Uterus (tissue), 2 donors: Measurements from ENCODE around the gene CDKAL1.

Experiments used
- CTCF ChIP-seq, 4 experiments: fragments of 200-600 bp in 2 of 4; fragments of 450-650 bp in 2 of 4; sonication (generic) in 2 of 4; IDR thresholded peaks; one replicate each; pipeline ENCODE4 v1.5.1; 2016 to 2019; ENCODE audit warnings: antibody characterized with exemption in 4 of 4, mild to moderate bottlenecking in 2 of 4, moderate library complexity in 1 of 4
- POLR2A ChIP-seq, 2 donors: fragments of 450-650 bp; IDR thresholded peaks; one replicate each; pipeline ENCODE4 v1.6.1; 2016; ENCODE audit warnings: antibody characterized with exemption in 2 of 2, mild to moderate bottlenecking in 1 of 2, moderate library complexity in 1 of 2

GRCh38 chr6:20866036-20866435 lies 331.8 kb downstream of the CDKAL1 start:
- TF ChIP-seq CTCF (IDR thresholded peaks at IDR 0.05), result no peak
- no peak for TF ChIP-seq POLR2A (IDR thresholded peaks at IDR 0.05)
